GM12878 (cell line): ENCODE results near the gene BBX. TPM values are rescaled to one million over a fixed set of nuclear protein-coding genes. Genes with fewer than 3 reads are reported as not detected.

Experiments
- ATF7 ChIP-seq: fragments of 450-650 bp; IDR thresholded peaks from 2 replicates; pipeline ENCODE4 v1.6.1; 2016; ENCODE audit warnings: low read depth, mild to moderate bottlenecking
- BCL11A ChIP-seq: IDR thresholded peaks from 2 replicates; pipeline ENCODE4 v1.6.1; 2011; ENCODE audit warnings: low read depth, low read length
- CREB1 ChIP-seq: IDR thresholded peaks from 2 replicates; pipeline ENCODE4 v1.6.1; 2012; ENCODE audit warnings: low read depth, mild to moderate bottlenecking, inconsistent platforms
- ETV6 ChIP-seq, 2 experiments: fragments of 450-650 bp in 1 of 2; IDR thresholded peaks in 1 of 2; conservative IDR thresholded peaks in 1 of 2; 2 replicates each; pipeline ENCODE4 v1.6.1; 2014; ENCODE audit warnings: antibody characterized with exemption in 1 of 2, borderline replicate concordance in 1 of 2, low read depth in 1 of 2, mild to moderate bottlenecking in 1 of 2, moderate library complexity in 1 of 2
- GATAD2B ChIP-seq: fragments of 450-650 bp; conservative IDR thresholded peaks from 2 replicates; pipeline ENCODE4 v1.6.1; 2017; ENCODE audit warnings: low read depth, mild to moderate bottlenecking, moderate library complexity
- HDAC6 ChIP-seq: fragments of 200-600 bp; sonication (generic); IDR thresholded peaks from one replicate; pipeline ENCODE4 v1.8.0; 2017; ENCODE audit warnings: antibody characterized with exemption; ENCODE audit not compliant: unreplicated experiment
- IRF5 ChIP-seq: fragments of 450-650 bp; IDR thresholded peaks from 2 replicates; pipeline ENCODE4 v1.6.1; 2017; ENCODE audit warnings: borderline replicate concordance
- JUND ChIP-seq: IDR thresholded peaks from 2 replicates; pipeline ENCODE4 v1.6.1; 2012; ENCODE audit warnings: low read depth, mild to moderate bottlenecking, low read length, improper control_type of control experiment, moderate library complexity
- KAT2A ChIP-seq: conservative IDR thresholded peaks from 2 replicates; pipeline ENCODE4 v1.6.1; 2011; ENCODE audit warnings: low read depth, low read length; ENCODE audit not compliant: control insufficient read depth
- MEF2A ChIP-seq: IDR thresholded peaks from 2 replicates; pipeline ENCODE4 v1.6.1; 2011; ENCODE audit warnings: low read depth, mild to moderate bottlenecking, low read length, moderate library complexity; ENCODE audit not compliant: insufficient read depth
- MEF2B ChIP-seq: fragments of 450-650 bp; IDR thresholded peaks from 2 replicates; pipeline ENCODE4 v1.6.1; 2018; ENCODE audit warnings: mild to moderate bottlenecking, moderate library complexity; ENCODE audit not compliant: partially characterized antibody, poor library complexity, severe bottlenecking
- TCF3 ChIP-seq: IDR thresholded peaks from 2 replicates; pipeline ENCODE4 v1.6.1; 2012; ENCODE audit warnings: low read depth, mild to moderate bottlenecking, low read length, borderline replicate concordance; ENCODE audit not compliant: insufficient read depth
- WRNIP1 ChIP-seq: IDR thresholded peaks from 2 replicates; pipeline ENCODE4 v1.6.1; 2011; ENCODE audit warnings: low read depth, low read length, improper control_type of control experiment, borderline replicate concordance
- ZBED1 ChIP-seq: IDR thresholded peaks from 2 replicates; pipeline ENCODE4 v1.6.1; 2016; ENCODE audit warnings: borderline replicate concordance
- ZNF687 ChIP-seq: fragments of 450-650 bp; IDR thresholded peaks from 2 replicates; pipeline ENCODE4 v1.6.1; 2017; ENCODE audit warnings: mild to moderate bottlenecking, moderate library complexity
- polyA plus RNA-seq, 11 experiments: library from polyadenylated mRNA; depleted of rRNA in 4 of 11; unstranded in 6 of 11; stranded (reverse) in 5 of 11; fragments of >200 nt; fragmentation: Nextera tagmentation in 4 of 11; fragmentation: Illumina TruSeq in 1 of 11; extraction: Ambion mirVana in 4 of 11; extraction: Trizol in 1 of 11; gene quantifications; 1 replicate in 1 of 11; 2 replicates in 10 of 11; pipeline versions ENCODE4 v1.2.1 to v1.2.3, GENCODE V29; 2011 to 2016; ENCODE audit warnings: inconsistent platforms in 2 of 11, missing spikeins in 2 of 11, low read depth in 1 of 11
- total RNA-seq, 4 experiments: library from RNA; depleted of rRNA in 3 of 4; stranded (reverse); fragments of >200 nt in 3 of 4; fragmentation: Illumina TruSeq in 1 of 4; extraction: Trizol in 1 of 4; gene quantifications; 2 replicates each; pipeline versions ENCODE4 v1.2.1 to v1.2.3, GENCODE V29; 2013 to 2021
- TF ChIP-seq, protein P1 (sequence below): fragments of 450-650 bp; IDR thresholded peaks from 2 replicates; pipeline ENCODE4 v1.6.1; 2017; ENCODE audit warnings: antibody characterized with exemption, mild to moderate bottlenecking, moderate library complexity
- TF ChIP-seq, protein P2 (sequence below): IDR thresholded peaks from 2 replicates; pipeline ENCODE4 v1.6.1; 2012; ENCODE audit warnings: low read depth, low read length, improper control_type of control experiment
- TF ChIP-seq, protein P3 (sequence below): IDR thresholded peaks from 2 replicates; pipeline ENCODE4 v1.6.1; 2011; ENCODE audit warnings: mild to moderate bottlenecking, low read depth, low read length, moderate library complexity; ENCODE audit not compliant: insufficient replicate concordance

BBX gene
- total and polyA plus RNA-seq, 10 of the 15 experiments (the other 5 are each of a cell fraction or from before 2014, with no cell fraction given), result 13.3 to 38.5 (median 32.0) TPM

GRCh38 chr3:107598926-107599771 lies 76.4 kb downstream of the BBX start (continued):
- TF ChIP-seq ATF7, result peak; percentile 80
- TF ChIP-seq HDAC6, result no peak
- no peak for TF ChIP-seq KAT2A
- no peak for TF ChIP-seq TCF3
- no peak for TF ChIP-seq ZBED1
- no peak for TF ChIP-seq GATAD2B
- TF ChIP-seq ETV6 (conservative IDR thresholded peaks at IDR 0.05 in 1 of 2, IDR thresholded peaks at IDR 0.05 in 1 of 2; ENCODE audit: borderline replicate concordance in 1 of 2, low read depth in 1 of 2), result no peak
- no peak for TF ChIP-seq JUND
- TF ChIP-seq ZNF687, result no peak
- no peak for TF ChIP-seq WRNIP1
- TF ChIP-seq, protein P1, sequence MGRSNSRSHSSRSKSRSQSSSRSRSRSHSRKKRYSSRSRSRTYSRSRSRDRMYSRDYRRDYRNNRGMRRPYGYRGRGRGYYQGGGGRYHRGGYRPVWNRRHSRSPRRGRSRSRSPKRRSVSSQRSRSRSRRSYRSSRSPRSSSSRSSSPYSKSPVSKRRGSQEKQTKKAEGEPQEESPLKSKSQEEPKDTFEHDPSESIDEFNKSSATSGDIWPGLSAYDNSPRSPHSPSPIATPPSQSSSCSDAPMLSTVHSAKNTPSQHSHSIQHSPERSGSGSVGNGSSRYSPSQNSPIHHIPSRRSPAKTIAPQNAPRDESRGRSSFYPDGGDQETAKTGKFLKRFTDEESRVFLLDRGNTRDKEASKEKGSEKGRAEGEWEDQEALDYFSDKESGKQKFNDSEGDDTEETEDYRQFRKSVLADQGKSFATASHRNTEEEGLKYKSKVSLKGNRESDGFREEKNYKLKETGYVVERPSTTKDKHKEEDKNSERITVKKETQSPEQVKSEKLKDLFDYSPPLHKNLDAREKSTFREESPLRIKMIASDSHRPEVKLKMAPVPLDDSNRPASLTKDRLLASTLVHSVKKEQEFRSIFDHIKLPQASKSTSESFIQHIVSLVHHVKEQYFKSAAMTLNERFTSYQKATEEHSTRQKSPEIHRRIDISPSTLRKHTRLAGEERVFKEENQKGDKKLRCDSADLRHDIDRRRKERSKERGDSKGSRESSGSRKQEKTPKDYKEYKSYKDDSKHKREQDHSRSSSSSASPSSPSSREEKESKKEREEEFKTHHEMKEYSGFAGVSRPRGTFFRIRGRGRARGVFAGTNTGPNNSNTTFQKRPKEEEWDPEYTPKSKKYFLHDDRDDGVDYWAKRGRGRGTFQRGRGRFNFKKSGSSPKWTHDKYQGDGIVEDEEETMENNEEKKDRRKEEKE, result no peak
- no peak for TF ChIP-seq IRF5
- TF ChIP-seq MEF2A, result no peak
- TF ChIP-seq, protein P2, sequence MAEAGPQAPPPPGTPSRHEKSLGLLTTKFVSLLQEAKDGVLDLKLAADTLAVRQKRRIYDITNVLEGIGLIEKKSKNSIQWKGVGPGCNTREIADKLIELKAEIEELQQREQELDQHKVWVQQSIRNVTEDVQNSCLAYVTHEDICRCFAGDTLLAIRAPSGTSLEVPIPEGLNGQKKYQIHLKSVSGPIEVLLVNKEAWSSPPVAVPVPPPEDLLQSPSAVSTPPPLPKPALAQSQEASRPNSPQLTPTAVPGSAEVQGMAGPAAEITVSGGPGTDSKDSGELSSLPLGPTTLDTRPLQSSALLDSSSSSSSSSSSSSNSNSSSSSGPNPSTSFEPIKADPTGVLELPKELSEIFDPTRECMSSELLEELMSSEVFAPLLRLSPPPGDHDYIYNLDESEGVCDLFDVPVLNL, result no peak
- TF ChIP-seq, protein P3, sequence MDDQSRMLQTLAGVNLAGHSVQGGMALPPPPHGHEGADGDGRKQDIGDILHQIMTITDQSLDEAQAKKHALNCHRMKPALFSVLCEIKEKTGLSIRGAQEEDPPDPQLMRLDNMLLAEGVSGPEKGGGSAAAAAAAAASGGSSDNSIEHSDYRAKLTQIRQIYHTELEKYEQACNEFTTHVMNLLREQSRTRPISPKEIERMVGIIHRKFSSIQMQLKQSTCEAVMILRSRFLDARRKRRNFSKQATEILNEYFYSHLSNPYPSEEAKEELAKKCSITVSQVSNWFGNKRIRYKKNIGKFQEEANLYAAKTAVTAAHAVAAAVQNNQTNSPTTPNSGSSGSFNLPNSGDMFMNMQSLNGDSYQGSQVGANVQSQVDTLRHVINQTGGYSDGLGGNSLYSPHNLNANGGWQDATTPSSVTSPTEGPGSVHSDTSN, result no peak
- TF ChIP-seq CREB1, result 0 out of 2 replicates have a peak, but pooled peaks have one; percentile 13
- TF ChIP-seq MEF2B, result no peak
- no peak for TF ChIP-seq BCL11A
